ENCODE results near the gene CLN6. TPM values are rescaled to one million over a fixed set of nuclear protein-coding genes. Genes with fewer than 3 reads are reported as not detected.

CLN6 gene
- total RNA-seq, 3 donors from 2014 or later: 20.1 to 39.2 (median 31.0) TPM

GRCh38 chr15:68206711-68207151 lies 22.8 kb downstream of the CLN6 start:
- DNase-seq (peak in 1 of 3 donors; percentile 30), ATAC-seq (no peak)
- TF ChIP-seq CTCF (IDR thresholded peaks at IDR 0.05): no peak
- peaks cover 13% of the 10 kb centered on the region for H3K4me1 ChIP-seq (ENCODE audit: low read depth)
- H3K36me3 ChIP-seq (ENCODE audit: low read depth): no peaks in the 10 kb centered on the region
- H3K4me3 ChIP-seq: no peak overlapping the region
- no peaks in the 10 kb centered on the region for H3K9me3 ChIP-seq
- intact Hi-C loops (cut with DNase I, micrococcal nuclease): no loop called here

- Histone ChIP-seq H3K36me3 (ENCODE audit: low read depth) (no peaks in the 10 kb centered on the region), H3K4me1 (ENCODE audit: low read depth) (peaks cover 13% of the 10 kb centered on the region), H3K9me3 (no peaks in the 10 kb centered on the region), H3K4me3 (no peak overlapping the region)
- ATAC-seq (peak; percentile 88), DNase-seq (peak; percentile 90 to 92 (median 92))
- intact Hi-C loops (cut with DNase I, micrococcal nuclease): no loop called here
- no peak for TF ChIP-seq CTCF (IDR thresholded peaks at IDR 0.05)
Observed at GRCh38 chr15:68205954-68206539, 23.5 kb downstream of the CLN6 start.

- intact Hi-C loops (cut with DNase I, micrococcal nuclease): no loop called here
- peak; percentile 11 for ATAC-seq
- DNase-seq: no peak
- TF ChIP-seq CTCF (IDR thresholded peaks at IDR 0.05): no peak
- H3K4me1 ChIP-seq (ENCODE audit: low read depth): peaks cover 10% of the 10 kb centered on the region
- H3K9me3 ChIP-seq: no peaks in the 10 kb centered on the region
- no peak overlapping the region for H3K4me3 ChIP-seq
- H3K36me3 ChIP-seq (ENCODE audit: low read depth): no peaks in the 10 kb centered on the region
Observed at GRCh38 chr15:68205558-68205944, 24.0 kb downstream of the CLN6 start.

- ATAC-seq: peak; percentile 86
- intact Hi-C loops (cut with DNase I, micrococcal nuclease): no loop called here
- peak; percentile 93 to 94 (median 93) for DNase-seq
- H3K4me3 ChIP-seq: peak within 1 kb of the TSS; percentile 0
- no peaks in the 10 kb centered on the region for H3K36me3 ChIP-seq (ENCODE audit: low read depth)
- no peaks in the 10 kb centered on the region for H3K9me3 ChIP-seq
- no peak for TF ChIP-seq CTCF (IDR thresholded peaks at IDR 0.05)
- peaks cover 7% of the 10 kb centered on the region for H3K4me1 ChIP-seq (ENCODE audit: low read depth)
Observed at GRCh38 chr15:68204776-68205557, 24.6 kb downstream of the CLN6 start, which contains the start of gene CALML4. TSS of gene CALML4 (minus strand) at chr15:68205332. CDS start at chr15:68205247, 85 bp downstream.

- TF ChIP-seq CTCF (IDR thresholded peaks at IDR 0.05): no peak
- intact Hi-C loops (cut with DNase I, micrococcal nuclease): no loop called here
- DNase-seq: peak in 1 of 3 donors; percentile 33
- Histone ChIP-seq H3K4me1 (ENCODE audit: low read depth) (peaks cover 7% of the 10 kb centered on the region), H3K4me3 (peak overlapping the region; percentile 0), H3K36me3 (ENCODE audit: low read depth) (no peaks in the 10 kb centered on the region), H3K9me3 (no peaks in the 10 kb centered on the region)
- no peak for ATAC-seq
Observed at GRCh38 chr15:68204361-68204760, 25.2 kb downstream of the CLN6 start.

Measured in mucosa of descending colon (tissue), 3 donors.